ENCODE results near the gene KCNK1. TPM values are rescaled to one million over a fixed set of nuclear protein-coding genes. Genes with fewer than 3 reads are reported as not detected.

KCNK1 gene
- 1.3 and 2.8 TPM in 2 replicates for total RNA-seq

DNA sequence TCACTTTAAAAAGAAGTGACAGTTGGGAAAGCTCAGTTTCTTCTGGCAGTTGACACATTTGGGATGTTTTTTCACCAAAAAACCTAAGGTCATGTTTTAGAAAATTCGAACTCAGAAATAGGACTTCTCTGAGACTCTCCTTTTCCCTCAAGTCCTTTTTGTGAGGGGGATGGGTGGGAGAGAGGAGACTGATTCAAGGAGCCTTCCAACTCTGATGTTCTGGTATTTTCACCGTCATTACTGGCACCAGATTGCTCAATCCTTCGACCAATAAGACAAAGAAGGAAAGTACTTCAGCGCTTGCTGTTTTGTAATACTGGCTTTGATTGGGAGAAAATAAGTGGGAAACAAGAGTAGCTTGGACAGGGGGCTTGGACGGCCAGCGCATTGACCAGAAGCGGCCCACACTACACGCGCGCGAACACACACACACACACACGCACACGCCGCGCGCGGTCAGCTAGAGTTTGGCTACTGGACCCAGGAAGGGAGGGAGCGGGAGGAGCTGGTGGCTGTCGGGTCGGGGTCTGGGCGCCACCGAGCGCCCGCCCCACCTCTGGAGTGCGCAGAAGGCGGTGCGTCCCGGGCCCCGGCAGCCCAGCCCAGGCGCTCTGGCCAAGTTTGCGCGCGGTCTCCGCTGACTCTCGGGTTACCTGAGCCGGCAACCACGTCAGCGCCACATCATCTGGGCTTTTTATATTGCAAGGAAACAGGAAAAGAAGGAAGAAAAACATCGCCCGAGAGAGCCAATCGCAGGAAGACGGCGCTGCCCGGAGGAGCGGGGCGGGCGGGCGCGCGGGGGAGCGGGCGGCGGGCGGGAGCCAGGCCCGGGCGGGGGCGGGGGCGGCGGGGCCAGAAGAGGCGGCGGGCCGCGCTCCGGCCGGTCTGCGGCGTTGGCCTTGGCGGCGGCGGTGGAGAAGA is at the start of gene KCNK1:
Gene KCNK1 (plus strand): TSS at position 855 of the 921 bp plus-strand sequence. CDS start 66 bp downstream, at position 921.

Data from cardiac atrium fibroblast (primary cell).